Endothelial cell of umbilical vein (primary cell): ENCODE measurements around the gene RRP1B.

Experiments used
- CTCF ChIP-seq, 2 donors: IDR thresholded peaks; 1 replicate in 1 of 2; 2 replicates in 1 of 2; pipeline ENCODE4 v1.5.1; 2011; ENCODE audit warnings: low read length in 2 of 2, mild to moderate bottlenecking in 2 of 2, moderate library complexity in 2 of 2, control low read depth in 1 of 2, inconsistent platforms in 1 of 2, low read depth in 1 of 2; ENCODE audit not compliant: insufficient read depth in 1 of 2; ENCODE audit errors: extremely low read depth in 1 of 2
- EZH2 ChIP-seq: IDR thresholded peaks from 2 replicates; pipeline ENCODE4 v1.6.1; 2012; ENCODE audit warnings: borderline replicate concordance, low read depth, mild to moderate bottlenecking, moderate library complexity, low read length, inconsistent platforms; ENCODE audit not compliant: severe bottlenecking
- POLR2AphosphoS5 ChIP-seq: IDR thresholded peaks from 2 replicates; pipeline ENCODE4 v1.6.1; 2012; ENCODE audit warnings: low read depth, mild to moderate bottlenecking, control low read depth, low read length, moderate library complexity; ENCODE audit not compliant: insufficient read depth

- TF ChIP-seq EZH2: no peak
- TF ChIP-seq POLR2AphosphoS5: no peak
- TF ChIP-seq CTCF (IDR thresholded peaks at IDR 0.05; ENCODE audit: extremely low read depth in 1 of 2, insufficient read depth in 1 of 2, low read depth in 1 of 2, low read length in 2 of 2): no peak
These were observed 25.1 kb downstream of the RRP1B start for GRCh38 chr21:43684424-43684823.
